GM23338 (cell line): ENCODE measurements around the gene CNTRL. TPM values are rescaled to one million over a fixed set of nuclear protein-coding genes. Genes with fewer than 3 reads are reported as not detected.

Source experiments
- ATAC-seq: fragments of 200-7000 bp; cut with Tn5 transposase; 3 replicates; pipeline ENCODE4 v1.9.1; 2020
- DNase-seq: peaks from one replicate; pipeline ENCODE4 v3.0.0-alpha.2; 2015; ENCODE audit warnings: low spot score
- H2AFZ ChIP-seq: fragments of 200-600 bp; sonication (generic); 2 replicates; pipeline ENCODE4 v1.8.0; 2016; ENCODE audit warnings: antibody characterized with exemption, mild to moderate bottlenecking, moderate library complexity
- H3F3A ChIP-seq: fragments of 200-600 bp; sonication (generic); replicated peaks from 2 replicates; pipeline ENCODE4 v1.8.0; 2017; ENCODE audit warnings: antibody characterized with exemption, mixed run types, low read depth
- H3K27ac ChIP-seq: fragments of 200-600 bp; sonication (generic); 2 replicates; pipeline ENCODE4 v1.6.1; 2016; ENCODE audit warnings: low read depth
- H3K27me3 ChIP-seq: fragments of 200-600 bp; sonication (generic); 2 replicates; pipeline ENCODE4 v1.8.0; 2016; ENCODE audit warnings: mild to moderate bottlenecking, mixed run types, moderate library complexity; ENCODE audit not compliant: insufficient read depth
- H3K36me3 ChIP-seq: fragments of 200-600 bp; sonication (generic); 2 replicates; pipeline ENCODE4 v1.8.0; 2016; ENCODE audit warnings: mild to moderate bottlenecking; ENCODE audit not compliant: insufficient read depth
- H3K4me1 ChIP-seq: fragments of 200-600 bp; sonication (generic); 2 replicates; pipeline ENCODE4 v1.8.0; 2016; ENCODE audit warnings: mild to moderate bottlenecking, moderate library complexity; ENCODE audit not compliant: insufficient read depth
- H3K4me2 ChIP-seq: fragments of 200-600 bp; sonication (generic); 2 replicates; pipeline ENCODE4 v1.7.1; 2017; ENCODE audit warnings: mixed run types
- H3K4me3 ChIP-seq: fragments of 200-600 bp; sonication (generic); 2 replicates; pipeline ENCODE4 v1.6.1; 2016; ENCODE audit warnings: mixed run types
- H3K79me2 ChIP-seq: fragments of 200-600 bp; sonication (generic); replicated peaks from 2 replicates; pipeline ENCODE4 v1.8.0; 2017; ENCODE audit warnings: mild to moderate bottlenecking; ENCODE audit not compliant: insufficient read depth
- H3K9me2 ChIP-seq: fragments of 200-600 bp; sonication (generic); 2 replicates; pipeline ENCODE4 v1.8.0; 2017; ENCODE audit not compliant: insufficient read depth
- H4K20me1 ChIP-seq: fragments of 200-600 bp; sonication (generic); replicated peaks from 2 replicates; pipeline ENCODE4 v1.8.0; 2017; ENCODE audit warnings: mild to moderate bottlenecking; ENCODE audit not compliant: insufficient read depth
- H3K27ac Mint-ChIP-seq: 2 replicates; pipeline ENCODE4 v1.8.0; 2020; ENCODE audit warnings: inconsistent platforms, mild to moderate bottlenecking, moderate library complexity, mixed read lengths
- H3K27me3 Mint-ChIP-seq: 3 replicates; pipeline ENCODE4 v1.8.0; 2022; ENCODE audit warnings: low read depth, mild to moderate bottlenecking, moderate library complexity, mixed read lengths, inconsistent platforms; ENCODE audit not compliant: insufficient read depth, poor library complexity
- H3K36me3 Mint-ChIP-seq: 3 replicates; pipeline ENCODE4 v1.8.0; 2021; ENCODE audit warnings: low read depth, mild to moderate bottlenecking, inconsistent platforms, moderate library complexity, mixed read lengths
- H3K4me1 Mint-ChIP-seq: 3 replicates; pipeline ENCODE4 v1.8.0; 2020; ENCODE audit warnings: mild to moderate bottlenecking, inconsistent platforms, mixed read lengths
- H3K4me3 Mint-ChIP-seq: 3 replicates; pipeline ENCODE4 v1.8.0; 2021; ENCODE audit warnings: moderate library complexity, mild to moderate bottlenecking, inconsistent platforms, mixed read lengths
- H3K9me3 Mint-ChIP-seq: 3 replicates; pipeline ENCODE4 v1.8.0; 2020; ENCODE audit warnings: moderate library complexity, mild to moderate bottlenecking, inconsistent platforms, mixed read lengths
- CREB1 ChIP-seq: fragments of 250-450 bp; sonication (Bioruptor Pico); IDR thresholded peaks from 2 replicates; pipeline ENCODE4 v1.5.0; 2020; ENCODE audit warnings: low read depth, mild to moderate bottlenecking, moderate library complexity
- CTCF ChIP-seq, 2 experiments: fragments of 200-600 bp in 1 of 2; sonication (generic) in 1 of 2; conservative IDR thresholded peaks; 2 replicates each; pipeline versions ENCODE4 v1.5.1 to v1.6.1; 2016 to 2017; ENCODE audit warnings: antibody characterized with exemption in 2 of 2, low read depth in 2 of 2, mild to moderate bottlenecking in 2 of 2, moderate library complexity in 1 of 2
- ETS1 ChIP-seq: IDR thresholded peaks from 2 replicates; pipeline ENCODE4 v1.6.1; 2016; ENCODE audit warnings: antibody characterized with exemption
- EZH2 ChIP-seq: fragments of 200-600 bp; sonication (generic); IDR thresholded peaks from one replicate; pipeline ENCODE4 v1.8.0; 2017; ENCODE audit warnings: antibody characterized with exemption, mild to moderate bottlenecking, low read depth; ENCODE audit not compliant: unreplicated experiment
- EZH2phosphoT487 ChIP-seq: fragments of 200-600 bp; sonication (generic); IDR thresholded peaks from one replicate; pipeline ENCODE4 v1.8.1; 2018; ENCODE audit warnings: antibody characterized with exemption; ENCODE audit not compliant: unreplicated experiment
- JUNB ChIP-seq: IDR thresholded peaks from one replicate; pipeline ENCODE4 v1.6.1; 2016; ENCODE audit warnings: antibody characterized with exemption; ENCODE audit not compliant: unreplicated experiment
- NANOG ChIP-seq: IDR thresholded peaks from 2 replicates; pipeline ENCODE4 v1.6.1; 2016; ENCODE audit warnings: antibody characterized with exemption, borderline replicate concordance
- POLR2AphosphoS5 ChIP-seq: IDR thresholded peaks from 2 replicates; pipeline ENCODE4 v1.6.1; 2016; ENCODE audit warnings: antibody characterized with exemption, low read depth
- REST ChIP-seq: IDR thresholded peaks from one replicate; pipeline ENCODE4 v1.6.1; 2018; ENCODE audit warnings: antibody characterized with exemption; ENCODE audit not compliant: unreplicated experiment
- STAT1 ChIP-seq: IDR thresholded peaks from one replicate; pipeline ENCODE4 v1.6.1; 2016; ENCODE audit warnings: antibody characterized with exemption; ENCODE audit not compliant: unreplicated experiment
- ZNF114 ChIP-seq: fragments of 250-450 bp; sonication (Bioruptor Pico); IDR thresholded peaks from 2 replicates; pipeline ENCODE4 v1.5.0; 2020; ENCODE audit warnings: mild to moderate bottlenecking, moderate library complexity
- ZNF331 ChIP-seq: fragments of 250-450 bp; sonication (Bioruptor Pico); IDR thresholded peaks from 2 replicates; pipeline ENCODE4 v1.5.0; 2020; ENCODE audit warnings: low read depth, mild to moderate bottlenecking, moderate library complexity
- ZNF462 ChIP-seq: fragments of 250-450 bp; sonication (Bioruptor Pico); IDR thresholded peaks from 2 replicates; pipeline ENCODE4 v1.5.0; 2020; ENCODE audit warnings: mild to moderate bottlenecking, moderate library complexity
- polyA plus RNA-seq: library from polyadenylated mRNA; unstranded; fragments of >200 nt; fragmentation: Nextera tagmentation; extraction: Ambion mirVana; gene quantifications from 2 replicates; pipeline ENCODE4 v1.2.1, GENCODE V29; 2016
- total RNA-seq: library from RNA; depleted of rRNA; stranded (reverse); fragments of >200 nt; shearing (Covaris generic); gene quantifications from 2 replicates; pipeline ENCODE4 v1.2.3, GENCODE V29; 2014

The CNTRL gene
- total and polyA plus RNA-seq, 2 experiments from 2014 or later, result 9.2 to 11.7 TPM

GRCh38 chr9:121201045-121201737 is 126.4 kb downstream of the CNTRL start:
- H3K4me3 ChIP-seq, result peak overlapping the region; percentile 83
- peak overlapping the region; percentile 83 for H3K4me2 ChIP-seq
- TF ChIP-seq ETS1, result no peak
- no peak for TF ChIP-seq EZH2phosphoT487
- TF ChIP-seq ZNF114 (CRISPR knock-in tag), result no peak
- TF ChIP-seq ZNF462 (CRISPR knock-in tag), result no peak
- TF ChIP-seq NANOG, result no peak
- no peak for TF ChIP-seq STAT1
- TF ChIP-seq ZNF331 (CRISPR knock-in tag), result no peak
- no peak for TF ChIP-seq POLR2AphosphoS5
- no peak for TF ChIP-seq REST
- TF ChIP-seq CTCF (conservative IDR thresholded peaks at IDR 0.05; ENCODE audit: low read depth in 2 of 2), result no peak
- no peak for TF ChIP-seq JUNB
- TF ChIP-seq EZH2, result no peak
- no peak for TF ChIP-seq CREB1
- no peaks in the 10 kb centered on the region for H3K36me3 ChIP-seq
- Mint-ChIP-seq H3K4me1 (peaks cover 24% of the 10 kb centered on the region), H3K27me3 (peaks cover 7% of the 10 kb centered on the region), H3K4me3 (peak overlapping the region; percentile 93), H3K27ac (peak overlapping the region; percentile 89), H3K9me3 (no peaks in the 10 kb centered on the region; the same call in 2 of the 3 replicates), H3K36me3 (no peaks in the 10 kb centered on the region; the same call in 2 of the 3 replicates)
- DNase-seq (peak; percentile 60), ATAC-seq (peak; percentile 77)
- H3K9me2 ChIP-seq, result no peaks in the 10 kb centered on the region
- 0 out of 2 replicates have a peak overlapping the region, but pooled peaks have one; percentile 15 for H2AFZ ChIP-seq
- no peaks in the 10 kb centered on the region for H3K27me3 ChIP-seq
- H3F3A ChIP-seq, result no peaks in the 10 kb centered on the region
- peaks cover 21% of the 10 kb centered on the region for H3K4me1 ChIP-seq
- peaks cover 48% of the 10 kb centered on the region for H3K79me2 ChIP-seq
- peaks cover 33% of the 10 kb centered on the region for H4K20me1 ChIP-seq
- peak overlapping the region; percentile 83 for H3K27ac ChIP-seq
